GM12872 (cell line): ENCODE measurements around the gene ALCAM.

Experiments
- TF ChIP-seq, protein P1 (sequence below): IDR thresholded peaks from 3 replicates; pipeline ENCODE4 v1.5.1; 2011; ENCODE audit warnings: low read depth, mild to moderate bottlenecking, low read length, moderate library complexity; ENCODE audit not compliant: insufficient read depth

Gene ALCAM

GRCh38 chr3:105613120-105613519 is 246.4 kb downstream of the ALCAM start:
- TF ChIP-seq, protein P1, sequence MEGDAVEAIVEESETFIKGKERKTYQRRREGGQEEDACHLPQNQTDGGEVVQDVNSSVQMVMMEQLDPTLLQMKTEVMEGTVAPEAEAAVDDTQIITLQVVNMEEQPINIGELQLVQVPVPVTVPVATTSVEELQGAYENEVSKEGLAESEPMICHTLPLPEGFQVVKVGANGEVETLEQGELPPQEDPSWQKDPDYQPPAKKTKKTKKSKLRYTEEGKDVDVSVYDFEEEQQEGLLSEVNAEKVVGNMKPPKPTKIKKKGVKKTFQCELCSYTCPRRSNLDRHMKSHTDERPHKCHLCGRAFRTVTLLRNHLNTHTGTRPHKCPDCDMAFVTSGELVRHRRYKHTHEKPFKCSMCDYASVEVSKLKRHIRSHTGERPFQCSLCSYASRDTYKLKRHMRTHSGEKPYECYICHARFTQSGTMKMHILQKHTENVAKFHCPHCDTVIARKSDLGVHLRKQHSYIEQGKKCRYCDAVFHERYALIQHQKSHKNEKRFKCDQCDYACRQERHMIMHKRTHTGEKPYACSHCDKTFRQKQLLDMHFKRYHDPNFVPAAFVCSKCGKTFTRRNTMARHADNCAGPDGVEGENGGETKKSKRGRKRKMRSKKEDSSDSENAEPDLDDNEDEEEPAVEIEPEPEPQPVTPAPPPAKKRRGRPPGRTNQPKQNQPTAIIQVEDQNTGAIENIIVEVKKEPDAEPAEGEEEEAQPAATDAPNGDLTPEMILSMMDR = no peak

DNA sequence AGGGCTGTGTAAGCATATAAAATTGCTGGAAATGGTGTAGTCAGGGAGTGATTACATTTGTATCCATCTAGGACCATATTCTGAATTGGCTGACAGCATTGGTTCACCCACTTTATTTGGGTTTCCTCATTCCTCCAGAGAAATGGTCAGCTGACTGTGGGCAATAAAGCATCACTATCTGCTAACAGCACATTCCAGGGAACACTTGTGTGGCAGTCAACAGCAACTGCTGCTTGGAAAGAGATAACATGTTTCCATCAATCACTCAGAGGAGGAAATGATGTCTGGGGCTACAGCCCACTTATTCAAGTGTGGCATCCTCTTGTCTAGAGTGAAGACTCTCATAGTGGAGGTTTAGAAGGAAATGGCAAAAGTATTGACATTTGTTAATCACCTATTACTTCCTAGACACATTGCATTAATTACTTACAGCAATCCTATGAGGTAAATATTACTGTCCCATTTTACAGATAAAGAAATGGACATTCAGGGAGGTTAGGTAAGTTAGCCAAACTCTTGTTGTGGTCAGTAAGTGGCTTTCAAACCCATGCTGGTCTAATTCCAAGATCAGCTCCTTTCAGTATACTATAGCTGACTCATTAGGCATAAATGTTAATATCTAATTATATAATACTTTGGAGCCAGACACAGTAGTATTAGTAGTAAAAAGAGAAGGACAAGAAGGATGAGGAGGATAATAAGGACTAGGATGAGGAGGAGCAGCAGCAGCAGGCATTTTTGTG is 247.8 kb downstream of the ALCAM start:
- TF ChIP-seq, protein P1 = no peak

GRCh38 chr3:105615814-105616213 is 249.1 kb downstream of the ALCAM start:
- TF ChIP-seq, protein P1 = no peak

DNA sequence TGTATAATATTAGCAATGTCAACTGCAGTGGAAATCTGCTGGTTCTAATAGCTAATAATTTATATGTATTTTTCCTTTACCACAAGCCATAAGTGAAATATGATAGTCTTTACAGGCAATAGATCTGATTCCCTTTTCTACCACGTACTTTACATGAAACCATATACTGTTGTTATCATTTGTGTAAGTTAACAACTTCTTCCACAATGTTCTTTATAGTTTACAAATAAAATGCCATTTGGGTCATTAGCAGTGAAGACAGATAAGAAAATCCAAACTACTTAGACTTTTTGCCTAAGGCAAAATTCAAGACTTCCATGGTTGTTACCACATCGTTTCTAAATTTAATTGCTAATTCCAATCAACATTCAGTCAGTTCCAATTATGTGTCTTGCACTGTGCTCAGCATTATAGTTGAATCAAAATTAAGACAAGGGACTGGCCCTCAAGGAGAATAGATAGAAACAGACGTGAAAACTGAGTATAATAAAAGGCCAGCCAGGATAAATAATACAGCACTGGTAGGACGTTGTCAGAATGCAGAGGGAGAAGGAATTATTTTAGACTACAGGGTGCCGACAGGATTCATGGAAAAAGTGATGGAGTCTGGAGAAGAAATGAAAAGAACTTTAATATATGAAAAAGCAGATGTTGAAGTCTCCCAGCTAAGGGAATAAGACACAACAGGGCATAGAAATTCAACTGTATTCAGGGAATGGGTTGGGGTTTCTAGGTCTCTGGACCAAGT is 249.8 kb downstream of the ALCAM start:
- TF ChIP-seq, protein P1 = no peak

DNA sequence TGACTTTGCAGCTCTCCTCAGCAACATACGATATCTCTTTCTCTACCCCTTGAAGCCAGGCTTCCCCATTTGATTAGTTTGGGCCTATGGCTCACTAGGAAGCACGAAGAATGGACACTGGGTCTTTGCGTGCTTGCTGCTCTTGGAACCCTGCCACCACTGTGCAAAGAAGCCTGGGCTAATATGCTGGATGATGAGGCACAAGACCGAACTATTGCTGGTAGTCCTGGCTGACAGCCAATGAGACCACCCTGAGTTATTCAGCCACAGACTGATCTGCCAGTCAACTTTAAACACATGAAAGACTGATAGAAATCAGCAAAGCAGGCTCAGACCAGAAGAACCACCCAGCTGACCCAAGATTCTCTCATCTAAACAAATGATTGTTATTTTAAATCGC is 251.8 kb downstream of the ALCAM start:
- TF ChIP-seq, protein P1 = no peak

DNA sequence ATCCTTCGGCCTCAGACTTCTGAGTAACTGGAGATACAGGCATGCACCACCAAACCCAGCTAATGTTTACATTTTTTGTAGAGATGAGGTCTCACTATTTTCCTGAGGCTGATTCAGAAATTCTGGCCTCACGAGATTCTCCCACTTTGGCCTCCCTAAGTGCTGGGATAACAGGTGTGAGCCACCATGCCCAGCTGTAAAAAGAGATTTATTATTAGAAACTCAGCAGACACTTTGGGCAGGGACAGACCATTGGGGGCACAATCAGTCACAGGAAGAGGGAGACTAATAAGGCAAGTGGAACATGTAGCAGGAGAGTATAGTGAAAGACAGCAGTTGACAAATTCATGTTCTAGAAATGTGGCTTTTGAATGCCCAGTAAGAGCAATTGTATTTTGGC is 252.9 kb downstream of the ALCAM start:
- TF ChIP-seq, protein P1 = no peak

GRCh38 chr3:105620236-105620635 is 253.5 kb downstream of the ALCAM start:
- TF ChIP-seq, protein P1 = no peak
